Right lobe of liver (tissue), 6 donors: Measurements from ENCODE around the gene LRSAM1. TPM values are rescaled to one million over a fixed set of nuclear protein-coding genes. Genes with fewer than 3 reads are reported as not detected.

ENCODE experiments used
- ATAC-seq, 4 donors: fragments of 200-7000 bp; cut with Tn5 transposase; one replicate each; pipeline ENCODE4 v1.9.1; 2020; ENCODE audit warnings: mild to moderate bottlenecking in 4 of 4, moderate library complexity in 4 of 4
- DNase-seq, 3 donors: peaks; one replicate each; pipeline ENCODE4 v3.0.0-alpha.2; 2020
- H3K27ac ChIP-seq, 3 donors: fragments of 200-600 bp; one replicate each; pipeline ENCODE4 v1.8.0; 2022
- H3K27me3 ChIP-seq, 2 donors: fragments of 200-600 bp; one replicate each; pipeline ENCODE4 v1.8.0; 2022
- H3K36me3 ChIP-seq, 4 donors: fragments of 200-600 bp; sonication (generic) in 1 of 4; one replicate each; pipeline versions ENCODE4 v1.5.1 to v1.8.0; 2017 to 2022; ENCODE audit warnings: control low read depth in 1 of 4
- H3K4me1 ChIP-seq, 4 donors: fragments of 200-600 bp; sonication (generic) in 1 of 4; one replicate each; pipeline versions ENCODE4 v1.5.1 to v1.8.0; 2017 to 2022; ENCODE audit warnings: control low read depth in 1 of 4
- H3K4me3 ChIP-seq, 3 donors: fragments of 200-600 bp; one replicate each; pipeline ENCODE4 v1.8.0; 2022
- H3K9me3 ChIP-seq, 4 donors: fragments of 200-600 bp; sonication (generic) in 1 of 4; one replicate each; pipeline versions ENCODE4 v1.5.1 to v1.8.0; 2017 to 2022; ENCODE audit warnings: control low read depth in 1 of 4
- CTCF ChIP-seq, 4 donors: fragments of 200-600 bp in 3 of 4; fragments of 450-650 bp in 1 of 4; IDR thresholded peaks; one replicate each; pipeline versions ENCODE4 v1.5.1 to v1.8.0; 2016 to 2022; ENCODE audit warnings: antibody characterized with exemption in 4 of 4, mild to moderate bottlenecking in 2 of 4
- POLR2A ChIP-seq: fragments of 450-650 bp; IDR thresholded peaks from one replicate; pipeline ENCODE4 v1.6.1; 2017; ENCODE audit warnings: antibody characterized with exemption, mild to moderate bottlenecking
- WGBS: methylation state at CpG from one replicate; pipeline ENCODE4 v1.1.6; 2018; ENCODE audit warnings: low coverage, low lambda C conversion rate; ENCODE audit not compliant: insufficient coverage; ENCODE audit errors: missing lambda C conversion rate; 5-methylcytosine and 5-hydroxymethylcytosine counted together
- intact Hi-C, 2 donors: fragments of 100-400 bp; cut with DNase I; formaldehyde crosslinking; loops; one replicate each; pipeline versions ENCODE4 v1.11.2 to v1.14.1; 2022
- total RNA-seq, 6 experiments: library from RNA; depleted of rRNA in 2 of 6; stranded (reverse); fragments of >200 nt in 2 of 6; fragmentation: NEBNext Ultra II Directional in 3 of 6; extraction: Animal tissue kit (Norgen Biotek cat#: 25700) in 3 of 6; gene quantifications; one replicate each; pipeline versions ENCODE4 v1.1.0 to v1.2.4, GENCODE V29; 2016 to 2023
- donor health status: DM: no; HTN: yes; CAD: no.
- donor health status: DM: no; HTN: no; CAD: no.
- donor health status: DM: no; HTN: no; CAD: no.
- donor health status: DM: no; HTN: yes; CAD: no.
- donor health status: DM: no; HTN: yes; CAD: no.

The LRSAM1 gene
- total RNA-seq, 6 experiments from 2014 or later: 9.4 to 13.3 (median 12.1) TPM

- ATAC-seq (no peak), DNase-seq (no peak)
- 40% methylated on average over 1 of the region's 9 CpGs for WGBS
- intact Hi-C loops: loop anchor here (10.0 kb wide), 3 partner anchors 224 to 424 kb away; no protein-coding TSS in a partner anchor
- no peaks in the 10 kb centered on the region for H3K9me3 ChIP-seq
- H3K27ac ChIP-seq: no peak overlapping the region
- TF ChIP-seq POLR2A: no peak
- no peaks in the 10 kb centered on the region for H3K4me1 ChIP-seq
- H3K4me3 ChIP-seq: no peak overlapping the region
- no peaks in the 10 kb centered on the region for H3K27me3 ChIP-seq
- H3K36me3 ChIP-seq: peaks cover 3 to 15% (median 8%) of the 10 kb centered on the region in 4 donors
Observed at GRCh38 chr9:127500862-127501261, 49.6 kb downstream of the LRSAM1 start.

DNA sequence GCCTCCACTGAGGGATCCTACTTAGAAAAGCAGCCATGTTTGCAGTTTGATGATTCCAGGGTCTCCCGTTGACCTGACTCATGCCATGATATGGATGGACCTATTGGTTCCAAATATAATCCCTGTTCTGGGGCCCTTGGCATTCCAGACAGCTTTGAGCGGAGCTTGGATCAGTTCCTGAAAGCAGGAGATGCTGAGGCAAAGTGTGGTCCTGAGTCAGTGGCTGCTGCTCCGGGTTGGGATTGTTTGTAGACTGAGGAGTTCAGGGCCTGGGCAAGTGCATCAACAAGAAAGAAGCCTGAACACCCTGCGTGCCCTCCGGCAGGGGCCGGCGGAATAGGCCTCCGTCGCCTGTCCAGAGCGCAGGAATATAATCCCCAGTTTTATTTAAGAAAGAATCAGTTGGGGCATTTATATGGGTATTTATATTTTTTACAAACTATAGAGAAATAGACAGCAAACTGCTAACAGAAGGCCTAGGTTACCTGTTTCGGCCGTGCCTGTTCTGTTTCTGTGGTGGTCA, 50.6 kb downstream of the LRSAM1 start:
- Histone ChIP-seq H3K4me3 (no peak overlapping the region), H3K27ac (no peak overlapping the region), H3K27me3 (no peaks in the 10 kb centered on the region), H3K9me3 (no peaks in the 10 kb centered on the region), H3K36me3 (peaks cover 0 to 6% (median 4%) of the 10 kb centered on the region in 4 donors), H3K4me1 (no peaks in the 10 kb centered on the region)
- no peak for DNase-seq
- 91% methylated on average over 11 of the region's 12 CpGs for WGBS
- intact Hi-C loops: loop anchor here (10.0 kb wide), 3 partner anchors 223 to 423 kb away; no protein-coding TSS in a partner anchor
- TF ChIP-seq CTCF (IDR thresholded peaks at IDR 0.05) (no peak), POLR2A (no peak)
- no peak for ATAC-seq

DNA sequence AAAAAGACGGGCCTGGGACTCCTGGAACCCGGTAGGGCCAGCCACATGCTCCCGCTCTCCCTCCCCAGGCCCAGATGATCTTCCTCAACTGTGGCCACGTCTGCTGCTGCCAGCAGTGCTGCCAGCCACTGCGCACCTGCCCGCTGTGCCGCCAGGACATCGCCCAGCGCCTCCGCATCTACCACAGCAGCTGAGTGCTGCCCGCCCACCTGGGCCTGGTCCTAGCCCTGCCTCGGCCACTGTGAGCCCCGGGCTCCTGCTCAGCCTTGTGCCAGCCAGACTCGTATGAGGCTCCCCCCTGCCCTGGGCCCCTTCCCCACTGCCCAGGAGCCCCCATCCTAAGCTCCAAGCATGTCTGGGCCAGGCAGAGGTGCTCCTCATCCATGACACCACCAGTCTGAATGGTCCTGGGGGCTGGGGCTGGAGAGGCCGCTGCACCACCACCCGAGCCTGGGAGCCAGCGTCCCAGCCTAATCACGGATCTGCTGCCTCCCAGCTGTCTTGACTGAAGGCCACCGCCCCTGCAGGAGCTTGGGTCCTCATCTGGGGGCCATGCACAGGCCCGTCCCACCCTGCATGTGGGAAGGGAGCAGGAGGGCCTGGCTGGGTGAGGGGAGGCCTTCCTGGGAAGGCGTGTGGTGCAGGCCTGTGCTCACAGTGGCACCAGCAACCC, 51.5 kb downstream of the LRSAM1 start:
- TF ChIP-seq POLR2A: no peak
- no peak for TF ChIP-seq CTCF (IDR thresholded peaks at IDR 0.05)
- no peaks in the 10 kb centered on the region for H3K27me3 ChIP-seq
- DNase-seq (peak in 1 of 3 donors; percentile 54), ATAC-seq (no peak)
- no peak overlapping the region for H3K4me3 ChIP-seq
- H3K4me1 ChIP-seq: no peaks in the 10 kb centered on the region
- WGBS: 80% methylated on average over 1 of the region's 21 CpGs
- intact Hi-C loops: loop anchor here (10.0 kb wide), 3 partner anchors 222 to 422 kb away; no protein-coding TSS in a partner anchor
- H3K27ac ChIP-seq: no peak overlapping the region
- H3K9me3 ChIP-seq: no peaks in the 10 kb centered on the region
- H3K36me3 ChIP-seq: no peaks in the 10 kb centered on the region

- DNase-seq (no peak), ATAC-seq (no peak)
Observed at GRCh38 chr9:127503379-127503921, 52.1 kb downstream of the LRSAM1 start.

More at GRCh38 chr9:127503379-127503921, 52.1 kb downstream of the LRSAM1 start:
- no peaks in the 10 kb centered on the region for H3K4me1 ChIP-seq
- no peaks in the 10 kb centered on the region for H3K27me3 ChIP-seq
- no peaks in the 10 kb centered on the region for H3K9me3 ChIP-seq
- H3K4me3 ChIP-seq: no peak overlapping the region
- H3K36me3 ChIP-seq: no peaks in the 10 kb centered on the region
- 69% methylated on average over 7 of the region's 20 CpGs for WGBS
- intact Hi-C loops: loop anchor here (10.0 kb wide), 3 partner anchors 221 to 421 kb away; no protein-coding TSS in a partner anchor
- no peak for TF ChIP-seq CTCF (IDR thresholded peaks at IDR 0.05)
- TF ChIP-seq POLR2A: no peak
- H3K27ac ChIP-seq: no peak overlapping the region
